ENCODE data around the gene ICOSLG. TPM values are rescaled to one million over a fixed set of nuclear protein-coding genes. Genes with fewer than 3 reads are reported as not detected.

Gene ICOSLG
- total and polyA plus RNA-seq, 2 experiments from 2014 or later: 1.3 to 4.6 TPM

- Histone ChIP-seq H2AFZ (no peak overlapping the region), H4K20me1 (replicated peaks; ENCODE audit: insufficient read depth) (no peaks in the 10 kb centered on the region), H3K27me3 (ENCODE audit: insufficient read depth) (no peaks in the 10 kb centered on the region), H3K4me3 (no peak overlapping the region), H3K4me1 (ENCODE audit: insufficient read depth) (no peaks in the 10 kb centered on the region; the same call in 1 of the 2 replicates), H3K9me2 (ENCODE audit: insufficient read depth) (no peaks in the 10 kb centered on the region), H3K36me3 (ENCODE audit: insufficient read depth) (no peaks in the 10 kb centered on the region), H3F3A (replicated peaks; ENCODE audit: low read depth) (no peaks in the 10 kb centered on the region), H3K79me2 (replicated peaks; ENCODE audit: insufficient read depth) (no peaks in the 10 kb centered on the region), H3K27ac (ENCODE audit: low read depth) (no peak overlapping the region), H3K4me2 (no peak overlapping the region)
- Mint-ChIP-seq H3K27me3 (ENCODE audit: insufficient read depth, low read depth, poor library complexity) (peaks cover 4% of the 10 kb centered on the region), H3K4me3 (no peak overlapping the region), H3K4me1 (peaks cover 4% of the 10 kb centered on the region; the same call in 2 of the 3 replicates), H3K36me3 (ENCODE audit: low read depth) (no peaks in the 10 kb centered on the region), H3K9me3 (no peaks in the 10 kb centered on the region), H3K27ac (no peak overlapping the region)
- TF ChIP-seq CTCF (conservative IDR thresholded peaks at IDR 0.05; ENCODE audit: low read depth in 2 of 2): no peak
- no peak for TF ChIP-seq POLR2AphosphoS5 (IDR thresholded peaks at IDR 0.05; ENCODE audit: low read depth)
- no peak for TF ChIP-seq CREB1 (CRISPR knock-in tag; IDR thresholded peaks at IDR 0.05; ENCODE audit: low read depth)
- no peak for TF ChIP-seq ZNF114 (CRISPR knock-in tag; IDR thresholded peaks at IDR 0.05)
- no peak for TF ChIP-seq ZNF331 (CRISPR knock-in tag; IDR thresholded peaks at IDR 0.05; ENCODE audit: low read depth)
- TF ChIP-seq JUNB (IDR thresholded peaks at IDR 0.05; ENCODE audit: unreplicated experiment): no peak
- TF ChIP-seq EZH2 (IDR thresholded peaks at IDR 0.05; ENCODE audit: low read depth, unreplicated experiment): no peak
- TF ChIP-seq, protein P1, sequence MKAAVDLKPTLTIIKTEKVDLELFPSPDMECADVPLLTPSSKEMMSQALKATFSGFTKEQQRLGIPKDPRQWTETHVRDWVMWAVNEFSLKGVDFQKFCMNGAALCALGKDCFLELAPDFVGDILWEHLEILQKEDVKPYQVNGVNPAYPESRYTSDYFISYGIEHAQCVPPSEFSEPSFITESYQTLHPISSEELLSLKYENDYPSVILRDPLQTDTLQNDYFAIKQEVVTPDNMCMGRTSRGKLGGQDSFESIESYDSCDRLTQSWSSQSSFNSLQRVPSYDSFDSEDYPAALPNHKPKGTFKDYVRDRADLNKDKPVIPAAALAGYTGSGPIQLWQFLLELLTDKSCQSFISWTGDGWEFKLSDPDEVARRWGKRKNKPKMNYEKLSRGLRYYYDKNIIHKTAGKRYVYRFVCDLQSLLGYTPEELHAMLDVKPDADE (IDR thresholded peaks at IDR 0.05): no peak
- no peak for TF ChIP-seq EZH2phosphoT487 (IDR thresholded peaks at IDR 0.05; ENCODE audit: unreplicated experiment)
- no peak for TF ChIP-seq NANOG (IDR thresholded peaks at IDR 0.05; ENCODE audit: borderline replicate concordance)
- TF ChIP-seq, protein P2, sequence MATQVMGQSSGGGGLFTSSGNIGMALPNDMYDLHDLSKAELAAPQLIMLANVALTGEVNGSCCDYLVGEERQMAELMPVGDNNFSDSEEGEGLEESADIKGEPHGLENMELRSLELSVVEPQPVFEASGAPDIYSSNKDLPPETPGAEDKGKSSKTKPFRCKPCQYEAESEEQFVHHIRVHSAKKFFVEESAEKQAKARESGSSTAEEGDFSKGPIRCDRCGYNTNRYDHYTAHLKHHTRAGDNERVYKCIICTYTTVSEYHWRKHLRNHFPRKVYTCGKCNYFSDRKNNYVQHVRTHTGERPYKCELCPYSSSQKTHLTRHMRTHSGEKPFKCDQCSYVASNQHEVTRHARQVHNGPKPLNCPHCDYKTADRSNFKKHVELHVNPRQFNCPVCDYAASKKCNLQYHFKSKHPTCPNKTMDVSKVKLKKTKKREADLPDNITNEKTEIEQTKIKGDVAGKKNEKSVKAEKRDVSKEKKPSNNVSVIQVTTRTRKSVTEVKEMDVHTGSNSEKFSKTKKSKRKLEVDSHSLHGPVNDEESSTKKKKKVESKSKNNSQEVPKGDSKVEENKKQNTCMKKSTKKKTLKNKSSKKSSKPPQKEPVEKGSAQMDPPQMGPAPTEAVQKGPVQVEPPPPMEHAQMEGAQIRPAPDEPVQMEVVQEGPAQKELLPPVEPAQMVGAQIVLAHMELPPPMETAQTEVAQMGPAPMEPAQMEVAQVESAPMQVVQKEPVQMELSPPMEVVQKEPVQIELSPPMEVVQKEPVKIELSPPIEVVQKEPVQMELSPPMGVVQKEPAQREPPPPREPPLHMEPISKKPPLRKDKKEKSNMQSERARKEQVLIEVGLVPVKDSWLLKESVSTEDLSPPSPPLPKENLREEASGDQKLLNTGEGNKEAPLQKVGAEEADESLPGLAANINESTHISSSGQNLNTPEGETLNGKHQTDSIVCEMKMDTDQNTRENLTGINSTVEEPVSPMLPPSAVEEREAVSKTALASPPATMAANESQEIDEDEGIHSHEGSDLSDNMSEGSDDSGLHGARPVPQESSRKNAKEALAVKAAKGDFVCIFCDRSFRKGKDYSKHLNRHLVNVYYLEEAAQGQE (IDR thresholded peaks at IDR 0.05; ENCODE audit: unreplicated experiment): no peak
- no peak for TF ChIP-seq STAT1 (IDR thresholded peaks at IDR 0.05; ENCODE audit: unreplicated experiment)
- DNase-seq (ENCODE audit: low spot score) (no peak), ATAC-seq (no peak)
These were observed 21.8 kb upstream of the ICOSLG start for GRCh38 chr21:44262338-44263056.

Measured in GM23338 (cell line).